T-cell (primary cell): Measurements from ENCODE around the gene GPHA2. TPM values are rescaled to one million over a fixed set of nuclear protein-coding genes. Genes with fewer than 3 reads are reported as not detected.

ENCODE experiments used
- ATAC-seq, 4 experiments: fragments of 200-7000 bp in 3 of 4; fragments of 150-1000 bp in 1 of 4; cut with Tn5 transposase; replicated peaks in 1 of 4; 1 replicate in 3 of 4; 2 replicates in 1 of 4; pipeline ENCODE4 v1.10.0; 2021; ENCODE audit warnings: moderate library complexity in 3 of 4, mild to moderate bottlenecking in 2 of 4, moderate number of reproducible peaks in 1 of 4
- CTCF ChIA-PET, 2 donors: fragments of 300-600 bp; sonication (Branson Sonifier 250); formaldehyde crosslinking; loops; one replicate each; lab custom pipeline; 2022; ENCODE audit warnings: antibody characterized with exemption in 2 of 2; lab: Charles Lee
- POLR2A ChIA-PET, 2 donors: fragments of 300-600 bp; sonication (Branson Sonifier 250); formaldehyde crosslinking; loops; one replicate each; lab custom pipeline; 2022; ENCODE audit warnings: antibody characterized with exemption in 2 of 2; lab: Charles Lee
- DNase-seq, 35 experiments: peaks; one replicate each; pipeline versions ENCODE4 v3.0.0 to v3.0.0-alpha.2; 2013 to 2023
- H3K27ac ChIP-seq: one replicate; pipeline ENCODE4 v1.5.1; 2013; ENCODE audit warnings: low read length
- H3K27me3 ChIP-seq, 2 experiments: replicated peaks in 1 of 2; 1 replicate in 1 of 2; 2 replicates in 1 of 2; pipeline versions ENCODE4 v1.6.1 to v1.7.0; 2013; ENCODE audit warnings: low read length in 1 of 2, mixed read lengths in 1 of 2; ENCODE audit not compliant: control insufficient read depth in 2 of 2, insufficient read depth in 2 of 2; ENCODE audit errors: extremely low read depth in 1 of 2
- H3K36me3 ChIP-seq, 2 donors: 1 replicate in 1 of 2; 2 replicates in 1 of 2; pipeline versions ENCODE4 v1.6.1 to v1.7.0; 2013; ENCODE audit warnings: low read length in 1 of 2; ENCODE audit not compliant: control insufficient read depth in 2 of 2, insufficient read depth in 1 of 2; ENCODE audit errors: extremely low read depth in 1 of 2
- H3K4me1 ChIP-seq, 2 experiments: 1 replicate in 1 of 2; 2 replicates in 1 of 2; pipeline versions ENCODE4 v1.6.1 to v1.7.0; 2013; ENCODE audit warnings: low read length in 2 of 2, mixed read lengths in 1 of 2; ENCODE audit not compliant: insufficient read depth in 2 of 2, control insufficient read depth in 1 of 2; ENCODE audit errors: extremely low read depth in 1 of 2
- H3K4me3 ChIP-seq, 2 donors: 1 replicate in 1 of 2; 2 replicates in 1 of 2; pipeline versions ENCODE4 v1.5.1 to v1.7.0; 2013; ENCODE audit warnings: mild to moderate bottlenecking in 2 of 2, low read length in 1 of 2, moderate library complexity in 1 of 2; ENCODE audit not compliant: control insufficient read depth in 1 of 2; ENCODE audit errors: extremely low read depth in 1 of 2
- H3K9me3 ChIP-seq: 2 replicates; pipeline ENCODE4 v1.7.0; 2013
- H3K27ac Mint-ChIP-seq, 2 donors: one replicate each; pipeline ENCODE4 v1.8.0; 2020 to 2021; ENCODE audit warnings: mild to moderate bottlenecking in 2 of 2, mixed read lengths in 2 of 2
- H3K27me3 Mint-ChIP-seq, 2 donors: one replicate each; pipeline ENCODE4 v1.8.0; 2021 to 2022; ENCODE audit warnings: mixed read lengths in 2 of 2
- H3K36me3 Mint-ChIP-seq: one replicate; pipeline ENCODE4 v1.8.0; 2021; ENCODE audit warnings: mixed read lengths
- H3K4me1 Mint-ChIP-seq, 3 donors: one replicate each; pipeline ENCODE4 v1.8.0; 2020 to 2022; ENCODE audit warnings: mixed read lengths in 3 of 3, mild to moderate bottlenecking in 1 of 3
- H3K4me3 Mint-ChIP-seq, 3 donors: one replicate each; pipeline ENCODE4 v1.8.0; 2020 to 2022; ENCODE audit warnings: mild to moderate bottlenecking in 3 of 3, mixed read lengths in 3 of 3, moderate library complexity in 3 of 3
- H3K9me3 Mint-ChIP-seq, 3 donors: one replicate each; pipeline ENCODE4 v1.8.0; 2020 to 2022; ENCODE audit warnings: mixed read lengths in 3 of 3
- WGBS: methylation state at CpG from one replicate; pipeline ENCODE4 v1.1.5; 2013; ENCODE audit warnings: missing lambda C conversion rate; ENCODE audit not compliant: insufficient coverage; 5-methylcytosine and 5-hydroxymethylcytosine counted together
- total RNA-seq, 35 experiments: library from RNA in 6 of 35; stranded (reverse) in 6 of 35; fragments of 120-200 nt in 1 of 35; gene quantifications; one replicate each; pipeline versions ENCODE4 v1.2.1 to v1.2.4 and lab custom pipeline; 2013 to 2026

Gene GPHA2
- total RNA-seq, 5 donors from 2014 or later (not counting 1 experiment from before 2014, with no cell fraction given) = 0.90 TPM; not detected in 4

GRCh38 chr11:64892838-64893193 lies 42.9 kb downstream of the GPHA2 start:
- CTCF ChIA-PET = interaction anchor here in 1 of 2 donors (4.2 kb wide), 1 partner anchor 45 kb away, joined by 25 read pairs; no protein-coding TSS in a partner anchor
- 99% methylated on average over 9 of the region's 10 CpGs for WGBS
- Histone ChIP-seq H3K9me3 (no peaks in the 10 kb centered on the region), H3K4me3 (no peak overlapping the region), H3K36me3 (peaks cover 14 to 20% of the 10 kb centered on the region in 2 donors), H3K27me3 (no peaks in the 10 kb centered on the region), H3K27ac (no peak overlapping the region), H3K4me1 (peaks cover 7 to 19% of the 10 kb centered on the region in 2 experiments)
- Mint-ChIP-seq H3K4me1 (peaks cover 5 to 7% (median 6%) of the 10 kb centered on the region in 3 donors), H3K27ac (no peak overlapping the region), H3K4me3 (no peak overlapping the region), H3K27me3 (no peaks in the 10 kb centered on the region), H3K36me3 (peaks cover 10% of the 10 kb centered on the region), H3K9me3 (no peaks in the 10 kb centered on the region)
- ATAC-seq (no peak), DNase-seq (no peak)
- POLR2A ChIA-PET = no interaction called here

- POLR2A ChIA-PET = no interaction called here
- Histone ChIP-seq H3K4me3 (no peak overlapping the region), H3K27me3 (no peaks in the 10 kb centered on the region), H3K27ac (no peak overlapping the region), H3K9me3 (no peaks in the 10 kb centered on the region), H3K36me3 (peaks cover 14 to 16% of the 10 kb centered on the region in 2 donors), H3K4me1 (peaks cover 10 to 23% of the 10 kb centered on the region in 2 experiments)
- WGBS = 88% methylated on average over 10 of the region's 11 CpGs
- ATAC-seq (no peak), DNase-seq (no peak)
- H3K4me1 Mint-ChIP-seq = peaks cover 8 to 10% (median 10%) of the 10 kb centered on the region in 3 donors
- H3K27me3 Mint-ChIP-seq = no peaks in the 10 kb centered on the region
- no peaks in the 10 kb centered on the region for H3K9me3 Mint-ChIP-seq
- peaks cover 10% of the 10 kb centered on the region for H3K36me3 Mint-ChIP-seq
- CTCF ChIA-PET = interaction anchor here (1.0 to 4.2 kb wide), 2 partner anchors 44 to 45 kb away, joined by 4 to 25 read pairs; no protein-coding TSS in a partner anchor
- H3K27ac Mint-ChIP-seq = no peak overlapping the region
- no peak overlapping the region for H3K4me3 Mint-ChIP-seq
Measured at GRCh38 chr11:64892411-64892831, 43.3 kb downstream of the GPHA2 start.

GRCh38 chr11:64891880-64892279 lies 43.8 kb downstream of the GPHA2 start:
- Histone ChIP-seq H3K27me3 (no peaks in the 10 kb centered on the region), H3K4me3 (no peak overlapping the region), H3K9me3 (no peaks in the 10 kb centered on the region), H3K4me1 (peaks cover 10 to 26% of the 10 kb centered on the region in 2 experiments), H3K27ac (no peak overlapping the region), H3K36me3 (peaks cover 12 to 13% of the 10 kb centered on the region in 2 donors)
- peaks cover 10 to 13% (median 13%) of the 10 kb centered on the region in 3 donors for H3K4me1 Mint-ChIP-seq
- ATAC-seq (no peak), DNase-seq (no peak)
- no peak overlapping the region for H3K27ac Mint-ChIP-seq
- peaks cover 7% of the 10 kb centered on the region for H3K36me3 Mint-ChIP-seq
- H3K9me3 Mint-ChIP-seq = no peaks in the 10 kb centered on the region
- CTCF ChIA-PET = interaction anchor here (0.6 to 1.0 kb wide), 2 partner anchors 44 to 48 kb away, joined by 3 to 4 read pairs; no protein-coding TSS in a partner anchor
- 77% methylated on average over 5 of the region's 5 CpGs for WGBS
- no peaks in the 10 kb centered on the region for H3K27me3 Mint-ChIP-seq
- no peak overlapping the region for H3K4me3 Mint-ChIP-seq
- POLR2A ChIA-PET = no interaction called here

- Mint-ChIP-seq H3K36me3 (peaks cover 7% of the 10 kb centered on the region), H3K9me3 (no peaks in the 10 kb centered on the region), H3K4me1 (peaks cover 10 to 14% (median 13%) of the 10 kb centered on the region in 3 donors), H3K4me3 (no peak overlapping the region), H3K27ac (no peak overlapping the region), H3K27me3 (no peaks in the 10 kb centered on the region)
- ChIA-PET POLR2A (interaction anchor here in 1 of 2 donors (0.5 kb wide), 1 partner anchor 48 kb away, joined by 3 read pairs; no protein-coding TSS in a partner anchor), CTCF (interaction anchor here (0.6 to 1.4 kb wide), 4 partner anchors 43 to 47 kb away, joined by 3 to 5 read pairs (median 4); no protein-coding TSS in a partner anchor)
- Histone ChIP-seq H3K27ac (no peak overlapping the region), H3K4me1 (peaks cover 10 to 26% of the 10 kb centered on the region in 2 experiments), H3K9me3 (no peaks in the 10 kb centered on the region), H3K36me3 (peaks cover 7% of the 10 kb centered on the region in 2 donors), H3K27me3 (no peaks in the 10 kb centered on the region), H3K4me3 (no peak overlapping the region)
- DNase-seq = no peak
- 95% methylated on average over 25 of the region's 25 CpGs for WGBS
- no peak for ATAC-seq
Measured at GRCh38 chr11:64891215-64891848, 44.4 kb downstream of the GPHA2 start.

- no peaks in the 10 kb centered on the region for H3K27me3 Mint-ChIP-seq
- no peak overlapping the region for H3K4me3 ChIP-seq
- POLR2A ChIA-PET = interaction anchor here in 1 of 2 donors (0.5 to 0.6 kb wide), 2 partner anchors 34 to 47 kb away, joined by 3 to 4 read pairs; no protein-coding TSS in a partner anchor
- H3K4me1 ChIP-seq = peaks cover 13 to 27% of the 10 kb centered on the region in 2 experiments
- DNase-seq (no peak), ATAC-seq (no peak)
- CTCF ChIA-PET = interaction anchor here (1.3 to 1.4 kb wide), 2 partner anchors 42 to 43 kb away, joined by 5 read pairs; no protein-coding TSS in a partner anchor
- peaks cover under 1% of the 10 kb centered on the region for H3K36me3 Mint-ChIP-seq
- 100% methylated on average over 7 of the region's 7 CpGs for WGBS
- H3K36me3 ChIP-seq = peaks cover 4 to 5% of the 10 kb centered on the region in 2 donors
- H3K27me3 ChIP-seq = no peaks in the 10 kb centered on the region
- H3K9me3 Mint-ChIP-seq = no peaks in the 10 kb centered on the region
- no peaks in the 10 kb centered on the region for H3K9me3 ChIP-seq
- no peak overlapping the region for H3K27ac ChIP-seq
- peaks cover 17 to 22% (median 20%) of the 10 kb centered on the region in 3 donors for H3K4me1 Mint-ChIP-seq
- H3K4me3 Mint-ChIP-seq = no peak overlapping the region
- peak overlapping the region in 1 of 2 donors; percentile 57 for H3K27ac Mint-ChIP-seq
Measured at GRCh38 chr11:64890522-64890939, 45.2 kb downstream of the GPHA2 start.

GRCh38 chr11:64888729-64889511 lies 46.8 kb downstream of the GPHA2 start:
- H3K4me1 Mint-ChIP-seq = peaks cover 24 to 32% (median 29%) of the 10 kb centered on the region in 3 donors

More at GRCh38 chr11:64888729-64889511, 46.8 kb downstream of the GPHA2 start:
- H3K9me3 Mint-ChIP-seq = no peaks in the 10 kb centered on the region
- H3K27ac Mint-ChIP-seq = no peak overlapping the region
- H3K36me3 ChIP-seq = peaks cover 0 to 5% of the 10 kb centered on the region in 2 donors
- H3K4me3 Mint-ChIP-seq = no peak overlapping the region
- H3K4me1 ChIP-seq = peaks cover 16 to 30% of the 10 kb centered on the region in 2 experiments
- H3K36me3 Mint-ChIP-seq = no peaks in the 10 kb centered on the region
- H3K4me3 ChIP-seq = no peak overlapping the region
- ChIA-PET CTCF (interaction anchor here in 1 of 2 donors (1.3 to 1.4 kb wide), 2 partner anchors 10 to 38 kb away, joined by 4 to 5 read pairs; partner anchors contain the start of gene EHD1), POLR2A (no interaction called here)
- WGBS = 89% methylated on average over 8 of the region's 9 CpGs
- H3K27me3 Mint-ChIP-seq = no peaks in the 10 kb centered on the region
- no peak overlapping the region for H3K27ac ChIP-seq
- H3K27me3 ChIP-seq = no peaks in the 10 kb centered on the region
- DNase-seq (no peak), ATAC-seq (no peak)
- no peaks in the 10 kb centered on the region for H3K9me3 ChIP-seq
